ENCODE measurements around the gene MGRN1.

Gene MGRN1

DNA sequence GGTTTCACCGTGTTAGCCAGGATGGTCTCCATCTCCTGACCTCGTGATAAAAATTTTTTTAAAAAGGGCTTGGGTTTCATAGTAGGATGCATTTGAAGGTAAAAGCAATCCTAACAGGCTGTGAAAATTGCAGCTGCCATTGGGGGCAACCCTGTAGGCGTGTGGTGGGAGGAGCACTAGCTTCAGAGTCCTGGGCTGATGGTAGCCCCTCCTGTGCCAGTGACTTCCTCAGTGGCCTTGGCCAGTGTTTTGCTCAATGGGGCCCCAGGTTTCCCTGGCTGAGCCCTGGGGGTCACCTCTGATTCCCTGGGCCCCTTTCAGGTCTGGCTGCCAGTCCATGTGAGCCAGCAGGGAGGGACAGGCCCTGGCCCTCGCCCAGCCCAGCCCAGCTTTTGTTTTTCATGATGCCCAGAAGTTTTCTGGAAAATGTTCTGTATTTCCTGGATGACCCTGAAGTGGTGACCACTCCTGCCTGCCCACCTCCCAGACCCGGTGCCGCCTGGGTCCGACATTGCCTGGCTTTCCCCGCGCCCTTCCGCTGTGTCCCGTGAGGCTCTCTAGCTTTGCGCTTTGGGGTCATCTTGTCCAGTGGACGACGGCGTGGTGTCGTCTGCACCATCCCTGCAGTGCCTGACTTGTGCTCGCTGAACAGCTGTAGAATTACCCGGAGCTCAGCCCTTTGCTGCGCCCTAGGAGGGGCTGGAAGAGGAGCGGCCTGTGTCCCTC lies 9.4 kb downstream of the MGRN1 start:
- H3K9me3 ChIP-seq (ENCODE audit: control insufficient read depth in 1 of 2, low read length in 2 of 2) = peaks cover 0 to 4% of the 10 kb centered on the region in 2 donors
- peaks cover 4 to 6% of the 10 kb centered on the region in 2 donors for H3K36me3 ChIP-seq (ENCODE audit: control insufficient read depth in 1 of 2, insufficient read depth in 2 of 2, low read length in 2 of 2)
- H3K4me1 ChIP-seq (ENCODE audit: control insufficient read depth in 1 of 2, insufficient read depth in 2 of 2, low read length in 2 of 2) = peaks cover 0 to 3% of the 10 kb centered on the region in 2 donors
- no peak overlapping the region for H3K27ac ChIP-seq (ENCODE audit: low read length)
- no peaks in the 10 kb centered on the region for H3K27me3 ChIP-seq (ENCODE audit: low read depth, low read length)
- no peak overlapping the region for H3K4me3 ChIP-seq (ENCODE audit: low read depth in 1 of 2, low read length in 2 of 2)

GRCh38 chr16:4634768-4635167 lies 10.1 kb downstream of the MGRN1 start:
- Histone ChIP-seq H3K9me3 (ENCODE audit: control insufficient read depth in 1 of 2, low read length in 2 of 2) (peaks cover 0 to 4% of the 10 kb centered on the region in 2 donors), H3K36me3 (ENCODE audit: control insufficient read depth in 1 of 2, insufficient read depth in 2 of 2, low read length in 2 of 2) (peaks cover 5 to 6% of the 10 kb centered on the region in 2 donors), H3K4me1 (ENCODE audit: control insufficient read depth in 1 of 2, insufficient read depth in 2 of 2, low read length in 2 of 2) (peaks cover 0 to 3% of the 10 kb centered on the region in 2 donors), H3K4me3 (ENCODE audit: low read depth in 1 of 2, low read length in 2 of 2) (no peak overlapping the region), H3K27ac (ENCODE audit: low read length) (no peak overlapping the region), H3K27me3 (ENCODE audit: low read depth, low read length) (no peaks in the 10 kb centered on the region)

- Histone ChIP-seq H3K27me3 (ENCODE audit: low read depth, low read length) (no peaks in the 10 kb centered on the region), H3K27ac (ENCODE audit: low read length) (no peak overlapping the region), H3K4me1 (ENCODE audit: control insufficient read depth in 1 of 2, insufficient read depth in 2 of 2, low read length in 2 of 2) (peaks cover 0 to 10% of the 10 kb centered on the region in 2 donors), H3K36me3 (ENCODE audit: control insufficient read depth in 1 of 2, insufficient read depth in 2 of 2, low read length in 2 of 2) (peaks cover 6 to 10% of the 10 kb centered on the region in 2 donors), H3K9me3 (ENCODE audit: control insufficient read depth in 1 of 2, low read length in 2 of 2) (peaks cover 0 to 3% of the 10 kb centered on the region in 2 donors), H3K4me3 (ENCODE audit: low read depth in 1 of 2, low read length in 2 of 2) (no peak overlapping the region)
Measured at GRCh38 chr16:4636196-4636595, 11.6 kb downstream of the MGRN1 start.

DNA sequence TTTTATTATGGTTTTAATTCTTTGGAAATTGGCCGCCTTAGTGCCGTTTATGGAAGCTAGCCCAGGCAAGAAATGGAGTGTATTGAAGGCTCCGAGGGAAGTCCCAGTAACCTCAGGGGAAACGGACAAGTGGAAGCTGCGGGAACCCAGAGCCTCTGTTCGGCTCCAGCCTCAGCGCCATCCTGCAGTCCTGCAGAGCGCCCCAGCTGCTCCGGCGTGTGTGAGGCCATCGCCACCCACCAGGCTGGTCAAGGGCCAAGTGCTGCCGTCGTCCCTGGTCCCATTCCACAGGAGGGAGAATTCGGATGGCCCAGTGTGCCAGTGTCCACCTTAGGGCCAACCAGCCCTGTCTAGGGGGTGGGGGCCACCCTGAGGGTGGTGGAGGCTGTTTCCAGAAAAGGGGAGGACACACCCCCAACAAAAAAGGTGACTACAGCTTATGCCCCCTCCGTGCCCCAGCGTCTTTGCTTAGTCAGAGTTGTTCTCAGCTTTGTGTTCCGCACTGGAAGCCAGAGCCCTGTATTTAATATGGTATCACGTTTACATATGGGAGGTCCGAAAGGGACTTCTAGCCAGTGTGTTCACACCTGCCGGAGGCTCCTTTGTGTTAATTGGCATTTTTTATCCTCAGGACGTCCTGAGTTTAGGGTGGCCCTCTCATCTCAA lies 13.0 kb downstream of the MGRN1 start:
- Histone ChIP-seq H3K4me3 (ENCODE audit: low read depth in 1 of 2, low read length in 2 of 2) (no peak overlapping the region), H3K36me3 (ENCODE audit: control insufficient read depth in 1 of 2, insufficient read depth in 2 of 2, low read length in 2 of 2) (peaks cover 6 to 10% of the 10 kb centered on the region in 2 donors), H3K9me3 (ENCODE audit: control insufficient read depth in 1 of 2, low read length in 2 of 2) (no peaks in the 10 kb centered on the region), H3K4me1 (ENCODE audit: control insufficient read depth in 1 of 2, insufficient read depth in 2 of 2, low read length in 2 of 2) (peaks cover 0 to 10% of the 10 kb centered on the region in 2 donors), H3K27ac (ENCODE audit: low read length) (no peak overlapping the region), H3K27me3 (ENCODE audit: low read depth, low read length) (no peaks in the 10 kb centered on the region)

DNA sequence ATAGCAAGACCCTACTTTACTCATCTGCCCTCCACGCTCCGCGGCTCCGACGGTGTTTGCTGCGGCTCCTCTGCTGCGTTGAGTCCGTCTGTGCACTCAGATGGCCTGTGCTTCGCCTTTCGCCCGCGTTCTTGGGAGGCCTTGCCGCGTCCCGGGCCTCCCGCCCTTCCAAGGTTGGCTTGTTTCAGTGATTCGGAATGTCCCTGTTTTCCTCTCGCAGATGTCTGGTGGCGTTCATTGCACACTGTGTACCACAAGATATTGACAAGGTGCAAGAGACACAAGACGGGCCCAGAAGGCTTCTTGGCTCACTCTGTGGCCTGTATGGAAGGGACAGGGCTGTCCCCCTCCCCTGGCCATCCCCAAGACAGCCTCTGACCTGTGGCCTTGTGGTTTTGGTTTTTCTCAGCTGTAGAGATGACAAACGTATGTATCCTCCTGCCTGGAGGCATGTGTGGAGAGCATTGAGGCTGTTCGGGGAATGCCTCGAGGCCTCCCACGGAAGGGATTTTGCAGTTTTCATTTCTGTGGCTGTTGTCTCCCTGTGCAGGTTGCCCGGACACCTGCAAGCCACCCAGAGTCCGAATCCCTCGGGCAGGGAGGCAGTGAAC lies 15.4 kb downstream of the MGRN1 start:
- Histone ChIP-seq H3K36me3 (ENCODE audit: control insufficient read depth in 1 of 2, insufficient read depth in 2 of 2, low read length in 2 of 2) (peaks cover under 1 to 6% of the 10 kb centered on the region in 2 donors), H3K9me3 (ENCODE audit: control insufficient read depth in 1 of 2, low read length in 2 of 2) (no peaks in the 10 kb centered on the region), H3K27me3 (ENCODE audit: low read depth, low read length) (no peaks in the 10 kb centered on the region), H3K27ac (ENCODE audit: low read length) (no peak overlapping the region), H3K4me3 (ENCODE audit: low read depth in 1 of 2, low read length in 2 of 2) (no peak overlapping the region), H3K4me1 (ENCODE audit: control insufficient read depth in 1 of 2, insufficient read depth in 2 of 2, low read length in 2 of 2) (peaks cover 0 to 10% of the 10 kb centered on the region in 2 donors)

- Histone ChIP-seq H3K4me3 (ENCODE audit: low read depth in 1 of 2, low read length in 2 of 2) (no peak overlapping the region), H3K27ac (ENCODE audit: low read length) (no peak overlapping the region), H3K36me3 (ENCODE audit: control insufficient read depth in 1 of 2, insufficient read depth in 2 of 2, low read length in 2 of 2) (peaks cover 6 to 13% of the 10 kb centered on the region in 2 donors), H3K9me3 (ENCODE audit: control insufficient read depth in 1 of 2, low read length in 2 of 2) (no peaks in the 10 kb centered on the region), H3K4me1 (ENCODE audit: control insufficient read depth in 1 of 2, insufficient read depth in 2 of 2, low read length in 2 of 2) (peaks cover 0 to 10% of the 10 kb centered on the region in 2 donors), H3K27me3 (ENCODE audit: low read depth, low read length) (no peaks in the 10 kb centered on the region)
Measured at GRCh38 chr16:4640572-4641305, 16.1 kb downstream of the MGRN1 start.

GRCh38 chr16:4641306-4641687 lies 16.7 kb downstream of the MGRN1 start:
- no peak overlapping the region for H3K4me3 ChIP-seq (ENCODE audit: low read depth in 1 of 2, low read length in 2 of 2)
- no peaks in the 10 kb centered on the region for H3K9me3 ChIP-seq (ENCODE audit: control insufficient read depth in 1 of 2, low read length in 2 of 2)
- peaks cover 0 to 8% of the 10 kb centered on the region in 2 donors for H3K4me1 ChIP-seq (ENCODE audit: control insufficient read depth in 1 of 2, insufficient read depth in 2 of 2, low read length in 2 of 2)
- no peak overlapping the region for H3K27ac ChIP-seq (ENCODE audit: low read length)
- H3K27me3 ChIP-seq (ENCODE audit: low read depth, low read length) = no peaks in the 10 kb centered on the region
- H3K36me3 ChIP-seq (ENCODE audit: control insufficient read depth in 1 of 2, insufficient read depth in 2 of 2, low read length in 2 of 2) = peaks cover 6 to 14% of the 10 kb centered on the region in 2 donors

DNA sequence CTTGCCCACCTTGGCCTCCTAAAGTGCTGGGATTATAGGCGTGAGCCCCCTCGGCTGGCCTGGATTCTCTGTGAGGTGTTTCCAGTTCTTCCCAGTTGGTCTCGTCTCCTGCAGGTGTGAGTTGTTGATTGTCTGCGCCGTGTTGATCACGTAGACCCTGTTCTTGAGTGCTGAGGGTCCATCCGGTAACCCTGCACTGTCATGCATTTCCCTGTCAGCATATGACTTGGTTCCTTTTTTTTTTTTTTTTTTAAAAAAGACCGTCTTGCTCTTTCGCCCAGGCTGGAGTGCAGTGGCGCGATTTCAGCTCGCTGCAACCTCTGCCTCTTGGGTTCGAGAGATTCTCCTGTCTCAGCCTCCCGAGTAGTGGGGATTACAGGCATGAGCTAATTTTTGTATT lies 17.3 kb downstream of the MGRN1 start:
- Histone ChIP-seq H3K27ac (ENCODE audit: low read length) (no peak overlapping the region), H3K4me3 (ENCODE audit: low read depth in 1 of 2, low read length in 2 of 2) (no peak overlapping the region), H3K36me3 (ENCODE audit: control insufficient read depth in 1 of 2, insufficient read depth in 2 of 2, low read length in 2 of 2) (peaks cover 6 to 17% of the 10 kb centered on the region in 2 donors), H3K27me3 (ENCODE audit: low read depth, low read length) (no peaks in the 10 kb centered on the region), H3K4me1 (ENCODE audit: control insufficient read depth in 1 of 2, insufficient read depth in 2 of 2, low read length in 2 of 2) (peaks cover 0 to 7% of the 10 kb centered on the region in 2 donors), H3K9me3 (ENCODE audit: control insufficient read depth in 1 of 2, low read length in 2 of 2) (no peaks in the 10 kb centered on the region)

DNA sequence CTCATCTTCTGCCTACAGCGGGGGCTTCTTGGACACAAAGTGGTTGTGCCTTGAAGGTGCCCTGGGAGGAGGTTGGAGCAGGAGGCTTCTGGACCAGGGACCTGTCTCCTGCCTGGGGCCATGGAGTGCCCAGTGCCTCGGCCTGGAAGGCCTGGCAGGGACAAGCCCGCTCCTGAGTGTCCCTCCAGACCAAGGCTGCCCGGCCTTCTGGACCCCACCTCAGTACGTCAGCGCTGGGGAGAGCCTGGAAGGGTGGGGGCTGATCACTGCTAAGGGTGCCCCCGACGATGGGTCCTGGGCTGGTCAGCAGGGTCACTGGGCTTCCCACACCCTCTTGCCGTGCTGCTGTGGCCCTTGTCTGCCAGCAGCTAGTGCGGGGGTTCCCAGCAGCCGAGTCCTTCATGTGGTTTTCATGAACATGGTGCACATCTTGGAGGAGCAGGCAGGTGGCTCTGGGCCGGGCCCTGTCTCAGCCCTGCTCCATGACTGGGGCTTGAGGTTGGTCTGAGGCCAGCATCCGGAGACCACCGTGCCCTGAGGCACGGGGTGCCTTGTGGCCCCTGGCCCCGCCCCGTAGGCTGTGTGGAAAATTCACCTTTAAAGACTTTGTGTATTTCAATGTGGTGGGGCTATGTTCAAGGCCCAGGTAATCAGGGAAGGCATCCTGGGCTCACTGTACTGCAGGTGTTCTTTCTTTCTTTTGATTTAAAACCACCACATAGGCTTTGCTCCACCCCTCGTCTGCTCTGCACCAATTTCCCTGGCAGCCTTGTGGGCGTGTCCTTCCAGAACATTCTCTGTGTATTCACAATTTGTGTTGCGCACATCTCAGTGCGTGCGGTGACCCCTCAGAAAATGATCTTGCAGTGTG lies 22.4 kb downstream of the MGRN1 start:
- Histone ChIP-seq H3K4me1 (ENCODE audit: control insufficient read depth in 1 of 2, insufficient read depth in 2 of 2, low read length in 2 of 2) (peaks cover 0 to 3% of the 10 kb centered on the region in 2 donors), H3K27ac (ENCODE audit: low read length) (no peak overlapping the region), H3K36me3 (ENCODE audit: control insufficient read depth in 1 of 2, insufficient read depth in 2 of 2, low read length in 2 of 2) (peaks cover 6 to 22% of the 10 kb centered on the region in 2 donors), H3K9me3 (ENCODE audit: control insufficient read depth in 1 of 2, low read length in 2 of 2) (no peaks in the 10 kb centered on the region), H3K4me3 (ENCODE audit: low read depth in 1 of 2, low read length in 2 of 2) (no peak overlapping the region), H3K27me3 (ENCODE audit: low read depth, low read length) (no peaks in the 10 kb centered on the region)

- no peak overlapping the region for H3K27ac ChIP-seq (ENCODE audit: low read length)
- H3K36me3 ChIP-seq (ENCODE audit: control insufficient read depth in 1 of 2, insufficient read depth in 2 of 2, low read length in 2 of 2) = peaks cover 6 to 28% of the 10 kb centered on the region in 2 donors
- H3K9me3 ChIP-seq (ENCODE audit: control insufficient read depth in 1 of 2, low read length in 2 of 2) = no peaks in the 10 kb centered on the region
- H3K4me3 ChIP-seq (ENCODE audit: low read depth in 1 of 2, low read length in 2 of 2) = no peak overlapping the region
- H3K27me3 ChIP-seq (ENCODE audit: low read depth, low read length) = no peaks in the 10 kb centered on the region
- H3K4me1 ChIP-seq (ENCODE audit: control insufficient read depth in 1 of 2, insufficient read depth in 2 of 2, low read length in 2 of 2) = peaks cover 0 to 3% of the 10 kb centered on the region in 2 donors
Measured at GRCh38 chr16:4647644-4647980, 23.0 kb downstream of the MGRN1 start.

Data from muscle layer of duodenum (tissue), 2 donors.